ENCODE measurements around the gene SHKBP1. TPM values are rescaled to one million over a fixed set of nuclear protein-coding genes. Genes with fewer than 3 reads are reported as not detected.

SHKBP1 gene
- total and polyA plus RNA-seq, 9 of the 15 experiments (the other 6 are each of a cell fraction or from before 2014, with no cell fraction given): 1.2 to 58.1 (median 22.3) TPM

GRCh38 chr19:40626918-40627317 is 50.2 kb downstream of the SHKBP1 start:
- Histone ChIP-seq H3K9ac (ENCODE audit: insufficient read depth in 1 of 2, low read depth in 2 of 2, low read length in 2 of 2) (no peak overlapping the region), H3K4me2 (ENCODE audit: insufficient read depth, low read length) (no peak overlapping the region), H3K36me3 (ENCODE audit: control insufficient read depth, insufficient read depth, low read length) (peaks cover 60% of the 10 kb centered on the region; the same call in 2 of the 3 replicates), H3K9me1 (ENCODE audit: control insufficient read depth, insufficient read depth, low read length) (no peaks in the 10 kb centered on the region), H3K4me1 (replicated peaks in 1 of 2; ENCODE audit: control insufficient read depth in 2 of 2, insufficient read depth in 2 of 2, low read length in 2 of 2) (peaks cover 31 to 56% of the 10 kb centered on the region in 2 experiments), H4K20me1 (replicated peaks; ENCODE audit: control insufficient read depth, insufficient read depth, low read length) (no peaks in the 10 kb centered on the region), H2AFZ (ENCODE audit: low read depth, low read length) (no peak overlapping the region), H3K4me3 (no peak overlapping the region), H3K9me3 (replicated peaks; ENCODE audit: control insufficient read depth, insufficient read depth, low read depth, low read length) (no peaks in the 10 kb centered on the region), H3K79me2 (ENCODE audit: control insufficient read depth, insufficient read depth, low read length) (no peaks in the 10 kb centered on the region), H3K27ac (ENCODE audit: extremely low read depth, low read depth, low read length) (no peak overlapping the region), H3K27me3 (ENCODE audit: control insufficient read depth in 2 of 2, insufficient read depth in 2 of 2, low read length in 2 of 2) (no peaks in the 10 kb centered on the region)
- ChIA-PET POLR2A (interaction anchor here (0.7 kb wide), 1 partner anchor 96 kb away, joined by 3 read pairs; no protein-coding TSS in a partner anchor), CTCF (ENCODE audit: low intra/inter-chr PET ratio) (no interaction called here)
- intact Hi-C loops (cut with micrococcal nuclease) (no loop called here), in situ Hi-C loops (cut with MboI) (no loop called here)
- no peak for TF ChIP-seq UBTF (IDR thresholded peaks at IDR 0.05; ENCODE audit: borderline replicate concordance in 1 of 2, low read depth in 2 of 2, low read length in 2 of 2)
- peak; percentile 59 for TF ChIP-seq ZNF740 (CRISPR knock-in tag; IDR thresholded peaks at IDR 0.05)
- TF ChIP-seq ZNF740 (tag; IDR thresholded peaks at IDR 0.05): no peak
- peak; percentile 62; the same call in 1 of the 2 replicates for TF ChIP-seq POLR2G (IDR thresholded peaks at IDR 0.05; ENCODE audit: low read depth, low read length)
- ATAC-seq (no peak), DNase-seq (ENCODE audit: extremely low read depth in 1 of 4, low spot score in 3 of 4) (no peak), FAIRE-seq (no peak)
- WGBS (ENCODE audit: insufficient coverage, low coverage, missing lambda C conversion rate): 94% methylated on average over 12 of the region's 24 CpGs
- no TSS peak for BruUV-seq (replicated peaks)

All from K562 (cell line).